Activated naive CD4-positive, alpha-beta T cell treated with anti-CD3 and anti-CD28 coated beads, Interleukin-2, amount 50 U/mL, for 72 hours (primary cell): Measurements from ENCODE around the gene BSN. TPM values are rescaled to one million over a fixed set of nuclear protein-coding genes. Genes with fewer than 3 reads are reported as not detected.

Experiments
- ATAC-seq, 2 donors: fragments of 150-1000 bp; cut with Tn5 transposase; 2 replicates each; pipeline ENCODE4 v1.10.0; 2021; ENCODE audit warnings: mild to moderate bottlenecking in 2 of 2, moderate library complexity in 2 of 2
- DNase-seq, 2 donors: peaks; one replicate each; pipeline ENCODE4 v3.0.0; 2021 to 2022; ENCODE audit warnings: low spot score in 2 of 2
- H3K27ac Mint-ChIP-seq, 2 donors: one replicate each; pipeline ENCODE4 v1.8.0; 2022; ENCODE audit warnings: mild to moderate bottlenecking in 2 of 2, mixed read lengths in 2 of 2
- H3K36me3 Mint-ChIP-seq, 2 donors: one replicate each; pipeline ENCODE4 v1.8.0; 2022; ENCODE audit warnings: mixed read lengths in 2 of 2
- H3K9me3 Mint-ChIP-seq, 2 donors: one replicate each; pipeline ENCODE4 v1.8.0; 2022; ENCODE audit warnings: mixed read lengths in 2 of 2
- total RNA-seq, 2 donors: library from RNA; stranded (reverse); gene quantifications; one replicate each; pipeline ENCODE4 v1.2.3, GENCODE V29; 2022

The BSN gene
- total RNA-seq, 2 donors from 2014 or later: 0.06 to 0.20 TPM

- ATAC-seq (no peak), DNase-seq (no peak)
- Mint-ChIP-seq H3K36me3 (no peaks in the 10 kb centered on the region), H3K27ac (no peak overlapping the region), H3K9me3 (peaks cover 0 to 7% of the 10 kb centered on the region in 2 donors)
Measured at GRCh38 chr3:49630784-49631183, 76.5 kb downstream of the BSN start.

GRCh38 chr3:49634736-49635135 is 80.5 kb downstream of the BSN start:
- H3K27ac Mint-ChIP-seq: no peak overlapping the region
- H3K36me3 Mint-ChIP-seq: no peaks in the 10 kb centered on the region
- ATAC-seq (no peak), DNase-seq (no peak)
- peaks cover 0 to 7% of the 10 kb centered on the region in 2 donors for H3K9me3 Mint-ChIP-seq

GRCh38 chr3:49636883-49637609 is 82.8 kb downstream of the BSN start:
- DNase-seq (no peak), ATAC-seq (peak; percentile 32 to 64)
- H3K9me3 Mint-ChIP-seq: peaks cover 0 to under 1% of the 10 kb centered on the region in 2 donors
- H3K27ac Mint-ChIP-seq: no peak overlapping the region
- H3K36me3 Mint-ChIP-seq: no peaks in the 10 kb centered on the region

GRCh38 chr3:49638445-49638844 is 84.2 kb downstream of the BSN start:
- no peak overlapping the region for H3K27ac Mint-ChIP-seq
- DNase-seq (no peak), ATAC-seq (no peak)
- H3K36me3 Mint-ChIP-seq: no peaks in the 10 kb centered on the region
- H3K9me3 Mint-ChIP-seq: no peaks in the 10 kb centered on the region

GRCh38 chr3:49639551-49639950 is 85.3 kb downstream of the BSN start:
- H3K9me3 Mint-ChIP-seq: no peaks in the 10 kb centered on the region
- DNase-seq (no peak), ATAC-seq (no peak)
- H3K36me3 Mint-ChIP-seq: no peaks in the 10 kb centered on the region
- H3K27ac Mint-ChIP-seq: no peak overlapping the region

GRCh38 chr3:49641292-49641691 is 87.0 kb downstream of the BSN start:
- H3K36me3 Mint-ChIP-seq: no peaks in the 10 kb centered on the region
- H3K27ac Mint-ChIP-seq: no peak overlapping the region
- ATAC-seq (no peak), DNase-seq (no peak)
- H3K9me3 Mint-ChIP-seq: no peaks in the 10 kb centered on the region

- ATAC-seq (no peak), DNase-seq (no peak)
- no peaks in the 10 kb centered on the region for H3K9me3 Mint-ChIP-seq
- H3K27ac Mint-ChIP-seq: no peak overlapping the region
- H3K36me3 Mint-ChIP-seq: no peaks in the 10 kb centered on the region
Measured at GRCh38 chr3:49641921-49642707, 87.8 kb downstream of the BSN start.

- Mint-ChIP-seq H3K36me3 (no peaks in the 10 kb centered on the region), H3K9me3 (no peaks in the 10 kb centered on the region), H3K27ac (no peak overlapping the region)
- ATAC-seq (no peak), DNase-seq (no peak)
Measured at GRCh38 chr3:49642708-49643145, 88.5 kb downstream of the BSN start.

GRCh38 chr3:49644684-49645083 is 90.4 kb downstream of the BSN start:
- DNase-seq: no peak
- ATAC-seq: no peak
- H3K36me3 Mint-ChIP-seq: no peaks in the 10 kb centered on the region
- H3K27ac Mint-ChIP-seq: peak overlapping the region in 1 of 2 donors; percentile 16
- H3K9me3 Mint-ChIP-seq: no peaks in the 10 kb centered on the region

- H3K9me3 Mint-ChIP-seq: no peaks in the 10 kb centered on the region
- H3K36me3 Mint-ChIP-seq: no peaks in the 10 kb centered on the region
- H3K27ac Mint-ChIP-seq: no peak overlapping the region
- DNase-seq: no peak
- ATAC-seq: no peak
Measured at GRCh38 chr3:49646236-49646635, 92.0 kb downstream of the BSN start.

- Mint-ChIP-seq H3K27ac (no peak overlapping the region), H3K9me3 (no peaks in the 10 kb centered on the region), H3K36me3 (no peaks in the 10 kb centered on the region)
- ATAC-seq: no peak
- no peak for DNase-seq
Measured at GRCh38 chr3:49647741-49648140, 93.5 kb downstream of the BSN start.

GRCh38 chr3:49648354-49649019 is 94.2 kb downstream of the BSN start:
- Mint-ChIP-seq H3K27ac (peak overlapping the region in 1 of 2 donors; percentile 10), H3K9me3 (no peaks in the 10 kb centered on the region), H3K36me3 (no peaks in the 10 kb centered on the region)
- DNase-seq: no peak
- ATAC-seq: no peak

GRCh38 chr3:49649576-49649975 is 95.3 kb downstream of the BSN start:
- Mint-ChIP-seq H3K9me3 (no peaks in the 10 kb centered on the region), H3K36me3 (no peaks in the 10 kb centered on the region), H3K27ac (no peak overlapping the region)
- DNase-seq: no peak
- no peak for ATAC-seq

GRCh38 chr3:49650177-49650576 is 95.9 kb downstream of the BSN start:
- ATAC-seq (no peak), DNase-seq (no peak)
- Mint-ChIP-seq H3K36me3 (no peaks in the 10 kb centered on the region), H3K9me3 (no peaks in the 10 kb centered on the region), H3K27ac (no peak overlapping the region)

GRCh38 chr3:49650637-49651036 is 96.4 kb downstream of the BSN start:
- Mint-ChIP-seq H3K27ac (no peak overlapping the region), H3K9me3 (no peaks in the 10 kb centered on the region), H3K36me3 (no peaks in the 10 kb centered on the region)
- ATAC-seq (no peak), DNase-seq (no peak)

- ATAC-seq (no peak), DNase-seq (no peak)
- Mint-ChIP-seq H3K9me3 (no peaks in the 10 kb centered on the region), H3K27ac (no peak overlapping the region), H3K36me3 (no peaks in the 10 kb centered on the region)
Measured at GRCh38 chr3:49652218-49652902, 98.1 kb downstream of the BSN start.

GRCh38 chr3:49652903-49653415 is 98.7 kb downstream of the BSN start:
- no peak for ATAC-seq

More at GRCh38 chr3:49652903-49653415, 98.7 kb downstream of the BSN start:
- H3K9me3 Mint-ChIP-seq: no peaks in the 10 kb centered on the region
- no peak for DNase-seq
- no peaks in the 10 kb centered on the region for H3K36me3 Mint-ChIP-seq
- H3K27ac Mint-ChIP-seq: no peak overlapping the region
